SJCRH30 (cell line): ENCODE results near the gene PAPOLG. TPM values are rescaled to one million over a fixed set of nuclear protein-coding genes. Genes with fewer than 3 reads are reported as not detected.
"Not testable (repeated sequence)": the region's sequence is repeated elsewhere in the genome, so short reads cannot be mapped to it uniquely, and the experiment has no call there.

Experiments
- DNase-seq, 2 experiments: peaks; one replicate each; pipeline ENCODE4 v3.0.0-alpha.2; 2015 to 2020
- H3K27ac ChIP-seq: fragments of 250-450 bp; sonication (Bioruptor Pico); 2 replicates; pipeline ENCODE4 v1.5.1; 2020; ENCODE audit warnings: mild to moderate bottlenecking, moderate library complexity
- H3K27me3 ChIP-seq: fragments of 250-450 bp; sonication (Bioruptor Pico); 2 replicates; pipeline ENCODE4 v1.5.1; 2020; ENCODE audit warnings: mild to moderate bottlenecking, moderate library complexity
- H3K36me3 ChIP-seq: fragments of 250-450 bp; sonication (Bioruptor Pico); 2 replicates; pipeline ENCODE4 v1.5.1; 2020; ENCODE audit warnings: mild to moderate bottlenecking, moderate library complexity
- H3K4me1 ChIP-seq: fragments of 250-450 bp; sonication (Bioruptor Pico); 2 replicates; pipeline ENCODE4 v1.5.1; 2020; ENCODE audit warnings: mild to moderate bottlenecking, moderate library complexity
- H3K4me3 ChIP-seq: fragments of 250-450 bp; sonication (Bioruptor Pico); 2 replicates; pipeline ENCODE4 v1.5.1; 2020; ENCODE audit warnings: mild to moderate bottlenecking, moderate library complexity
- H3K9me3 ChIP-seq: fragments of 250-450 bp; sonication (Bioruptor Pico); replicated peaks from 2 replicates; pipeline ENCODE4 v1.5.1; 2020; ENCODE audit warnings: mild to moderate bottlenecking, moderate library complexity
- total RNA-seq: library from RNA; depleted of rRNA; stranded (reverse); fragments of >200 nt; shearing (Covaris generic); gene quantifications from 2 replicates; pipeline ENCODE4 v1.2.3, GENCODE V29; 2014

The PAPOLG gene
- total RNA-seq, 1 experiment from 2014 or later, result 40.5 TPM

GRCh38 chr2:60823694-60824305 lies 67.7 kb downstream of the PAPOLG start:
- Histone ChIP-seq H3K27ac (no peak overlapping the region), H3K4me3 (no peak overlapping the region), H3K36me3 (no peaks in the 10 kb centered on the region), H3K4me1 (no peaks in the 10 kb centered on the region), H3K27me3 (no peaks in the 10 kb centered on the region), H3K9me3 (no peaks in the 10 kb centered on the region)
- DNase-seq, result no peak

- Histone ChIP-seq H3K9me3 (no peaks in the 10 kb centered on the region), H3K36me3 (no peaks in the 10 kb centered on the region), H3K27me3 (no peaks in the 10 kb centered on the region), H3K27ac (no peak overlapping the region), H3K4me1 (no peaks in the 10 kb centered on the region), H3K4me3 (no peak overlapping the region)
- no peak for DNase-seq
Observed at GRCh38 chr2:60825666-60826065, 69.6 kb downstream of the PAPOLG start.

- Histone ChIP-seq H3K4me1 (no peaks in the 10 kb centered on the region), H3K27ac (no peak overlapping the region), H3K36me3 (no peaks in the 10 kb centered on the region), H3K9me3 (no peaks in the 10 kb centered on the region), H3K4me3 (no peak overlapping the region), H3K27me3 (no peaks in the 10 kb centered on the region)
- no peak for DNase-seq
Observed at GRCh38 chr2:60826111-60826510, 70.0 kb downstream of the PAPOLG start.

GRCh38 chr2:60826860-60827259 lies 70.8 kb downstream of the PAPOLG start:
- not testable (repeated sequence) for H3K36me3 ChIP-seq, H3K27ac ChIP-seq, H3K4me1 ChIP-seq, H3K27me3 ChIP-seq, DNase-seq, H3K9me3 ChIP-seq, H3K4me3 ChIP-seq

GRCh38 chr2:60827369-60827768 lies 71.3 kb downstream of the PAPOLG start:
- Histone ChIP-seq H3K4me3 (no peak overlapping the region), H3K9me3 (no peaks in the 10 kb centered on the region), H3K27me3 (no peaks in the 10 kb centered on the region), H3K4me1 (no peaks in the 10 kb centered on the region), H3K36me3 (no peaks in the 10 kb centered on the region), H3K27ac (no peak overlapping the region)
- no peak for DNase-seq

GRCh38 chr2:60830991-60831390 lies 74.9 kb downstream of the PAPOLG start:
- no peaks in the 10 kb centered on the region for H3K9me3 ChIP-seq
- H3K4me3 ChIP-seq, result no peak overlapping the region
- H3K27me3 ChIP-seq, result no peaks in the 10 kb centered on the region; the same call in 1 of the 2 replicates
- no peaks in the 10 kb centered on the region for H3K4me1 ChIP-seq
- H3K27ac ChIP-seq, result no peak overlapping the region
- DNase-seq, result no peak
- no peaks in the 10 kb centered on the region for H3K36me3 ChIP-seq

- no peak overlapping the region for H3K4me3 ChIP-seq
- no peak overlapping the region for H3K27ac ChIP-seq
- no peak for DNase-seq
- H3K9me3 ChIP-seq, result no peaks in the 10 kb centered on the region
- H3K4me1 ChIP-seq, result no peaks in the 10 kb centered on the region
- no peaks in the 10 kb centered on the region for H3K36me3 ChIP-seq
- no peaks in the 10 kb centered on the region; the same call in 1 of the 2 replicates for H3K27me3 ChIP-seq
Observed at GRCh38 chr2:60831921-60832320, 75.9 kb downstream of the PAPOLG start.

GRCh38 chr2:60832621-60833020 lies 76.6 kb downstream of the PAPOLG start:
- H3K9me3 ChIP-seq, result no peaks in the 10 kb centered on the region
- no peak for DNase-seq
- H3K27me3 ChIP-seq, result no peaks in the 10 kb centered on the region; the same call in 1 of the 2 replicates
- no peak overlapping the region for H3K27ac ChIP-seq
- H3K36me3 ChIP-seq, result no peaks in the 10 kb centered on the region
- H3K4me3 ChIP-seq, result no peak overlapping the region
- H3K4me1 ChIP-seq, result no peaks in the 10 kb centered on the region

- DNase-seq, result no peak
- Histone ChIP-seq H3K27me3 (no peaks in the 10 kb centered on the region; the same call in 1 of the 2 replicates), H3K4me3 (no peak overlapping the region), H3K36me3 (no peaks in the 10 kb centered on the region), H3K4me1 (no peaks in the 10 kb centered on the region), H3K9me3 (no peaks in the 10 kb centered on the region), H3K27ac (no peak overlapping the region)
Observed at GRCh38 chr2:60834270-60834717, 78.2 kb downstream of the PAPOLG start.

- Histone ChIP-seq H3K4me1 (no peaks in the 10 kb centered on the region), H3K27me3 (no peaks in the 10 kb centered on the region; the same call in 1 of the 2 replicates), H3K9me3 (no peaks in the 10 kb centered on the region), H3K27ac (no peak overlapping the region), H3K36me3 (no peaks in the 10 kb centered on the region), H3K4me3 (no peak overlapping the region)
- no peak for DNase-seq
Observed at GRCh38 chr2:60836491-60836890, 80.4 kb downstream of the PAPOLG start.

- H3K4me1 ChIP-seq, result no peaks in the 10 kb centered on the region
- H3K4me3 ChIP-seq, result no peak overlapping the region
- no peaks in the 10 kb centered on the region for H3K36me3 ChIP-seq
- H3K27me3 ChIP-seq, result no peaks in the 10 kb centered on the region; the same call in 1 of the 2 replicates
- DNase-seq, result no peak
- no peak overlapping the region for H3K27ac ChIP-seq
- no peaks in the 10 kb centered on the region for H3K9me3 ChIP-seq
Observed at GRCh38 chr2:60837123-60837522, 81.1 kb downstream of the PAPOLG start.

- Histone ChIP-seq H3K4me3 (no peak overlapping the region), H3K9me3 (no peaks in the 10 kb centered on the region), H3K4me1 (no peaks in the 10 kb centered on the region), H3K36me3 (no peaks in the 10 kb centered on the region), H3K27ac (no peak overlapping the region), H3K27me3 (no peaks in the 10 kb centered on the region; the same call in 1 of the 2 replicates)
- DNase-seq, result no peak
Observed at GRCh38 chr2:60838481-60838880, 82.4 kb downstream of the PAPOLG start.

GRCh38 chr2:60839126-60839813 lies 83.2 kb downstream of the PAPOLG start:
- Histone ChIP-seq H3K4me1 (no peaks in the 10 kb centered on the region), H3K27me3 (no peaks in the 10 kb centered on the region; the same call in none of the 2 replicates), H3K27ac (no peak overlapping the region), H3K9me3 (no peaks in the 10 kb centered on the region), H3K36me3 (no peaks in the 10 kb centered on the region), H3K4me3 (no peak overlapping the region)
- no peak for DNase-seq

- DNase-seq, result no peak
- Histone ChIP-seq H3K36me3 (no peaks in the 10 kb centered on the region), H3K27ac (no peak overlapping the region), H3K4me1 (no peaks in the 10 kb centered on the region), H3K27me3 (no peaks in the 10 kb centered on the region; the same call in 1 of the 2 replicates), H3K4me3 (no peak overlapping the region), H3K9me3 (no peaks in the 10 kb centered on the region)
Observed at GRCh38 chr2:60840880-60841279, 84.8 kb downstream of the PAPOLG start.

- Histone ChIP-seq H3K36me3 (no peaks in the 10 kb centered on the region), H3K27me3 (no peaks in the 10 kb centered on the region; the same call in 1 of the 2 replicates), H3K9me3 (no peaks in the 10 kb centered on the region), H3K4me1 (no peaks in the 10 kb centered on the region), H3K27ac (no peak overlapping the region), H3K4me3 (no peak overlapping the region)
- no peak for DNase-seq
Observed at GRCh38 chr2:60843006-60843405, 86.9 kb downstream of the PAPOLG start.
